IPS-18c (cell line): ENCODE data around the gene HSPA12B.

Source experiments
- H3K4me3 ChIP-seq: 2 replicates; pipeline ENCODE4 v1.7.0; 2013; ENCODE audit warnings: low read depth, mild to moderate bottlenecking, low read length, moderate library complexity; ENCODE audit not compliant: insufficient read depth
- H3K9me3 ChIP-seq: one replicate; pipeline ENCODE4 v1.6.1; 2013; ENCODE audit warnings: mild to moderate bottlenecking, low read length, moderate library complexity; ENCODE audit not compliant: control insufficient read depth, insufficient read depth

Gene HSPA12B

GRCh38 chr20:3732327-3733118 lies at the start of gene HSPA12B:
TSS of gene HSPA12B (plus strand) at chr20:3732685. CDS start at chr20:3738675, 5,990 bp downstream.
- peak within 1 kb of the TSS; percentile 34; the same call in 1 of the 2 replicates for H3K4me3 ChIP-seq

GRCh38 chr20:3685341-3685740 lies 47.1 kb upstream of the HSPA12B start:
- no peak overlapping the region for H3K4me3 ChIP-seq
- H3K9me3 ChIP-seq = no peaks in the 10 kb centered on the region

More at GRCh38 chr20:3732327-3733118, at the start of gene HSPA12B:
- H3K9me3 ChIP-seq = no peaks in the 10 kb centered on the region

- Histone ChIP-seq H3K9me3 (peaks cover 2% of the 10 kb centered on the region), H3K4me3 (no peak overlapping the region)
Observed at GRCh38 chr20:3686421-3686820, 46.1 kb upstream of the HSPA12B start.

GRCh38 chr20:3686867-3687321 lies 45.6 kb upstream of the HSPA12B start:
- no peak overlapping the region for H3K4me3 ChIP-seq
- H3K9me3 ChIP-seq = peaks cover 2% of the 10 kb centered on the region

- no peak overlapping the region for H3K4me3 ChIP-seq
- peaks cover 2% of the 10 kb centered on the region for H3K9me3 ChIP-seq
Observed at GRCh38 chr20:3687655-3688054, 44.8 kb upstream of the HSPA12B start.

- Histone ChIP-seq H3K9me3 (peaks cover 2% of the 10 kb centered on the region), H3K4me3 (no peak overlapping the region)
Observed at GRCh38 chr20:3689978-3690377, 42.5 kb upstream of the HSPA12B start.

- Histone ChIP-seq H3K9me3 (peaks cover 2% of the 10 kb centered on the region), H3K4me3 (no peak overlapping the region)
Observed at GRCh38 chr20:3690413-3690812, 42.1 kb upstream of the HSPA12B start.

- H3K4me3 ChIP-seq = no peak overlapping the region
- H3K9me3 ChIP-seq = peaks cover 2% of the 10 kb centered on the region
Observed at GRCh38 chr20:3691306-3691705, 41.2 kb upstream of the HSPA12B start.

- no peak overlapping the region for H3K4me3 ChIP-seq
- H3K9me3 ChIP-seq = peaks cover 2% of the 10 kb centered on the region
Observed at GRCh38 chr20:3691897-3692296, 40.6 kb upstream of the HSPA12B start.

- H3K4me3 ChIP-seq = no peak overlapping the region
- peaks cover 2% of the 10 kb centered on the region for H3K9me3 ChIP-seq
Observed at GRCh38 chr20:3692706-3693294, 39.7 kb upstream of the HSPA12B start.

- Histone ChIP-seq H3K4me3 (no peak overlapping the region), H3K9me3 (peaks cover 2% of the 10 kb centered on the region)
Observed at GRCh38 chr20:3693376-3693775, 39.1 kb upstream of the HSPA12B start.

GRCh38 chr20:3694864-3695263 lies 37.6 kb upstream of the HSPA12B start:
- Histone ChIP-seq H3K4me3 (no peak overlapping the region), H3K9me3 (peaks cover 2% of the 10 kb centered on the region)

- Histone ChIP-seq H3K4me3 (no peak overlapping the region), H3K9me3 (no peaks in the 10 kb centered on the region)
Observed at GRCh38 chr20:3696200-3696599, 36.3 kb upstream of the HSPA12B start.

- Histone ChIP-seq H3K4me3 (no peak overlapping the region), H3K9me3 (no peaks in the 10 kb centered on the region)
Observed at GRCh38 chr20:3696745-3697587, 35.5 kb upstream of the HSPA12B start.

- H3K9me3 ChIP-seq = no peaks in the 10 kb centered on the region
- H3K4me3 ChIP-seq = no peak overlapping the region; the same call in 1 of the 2 replicates
Observed at GRCh38 chr20:3697588-3698305, 34.7 kb upstream of the HSPA12B start.

- Histone ChIP-seq H3K9me3 (no peaks in the 10 kb centered on the region), H3K4me3 (no peak overlapping the region)
Observed at GRCh38 chr20:3698591-3699001, 33.9 kb upstream of the HSPA12B start.

GRCh38 chr20:3699037-3699436 lies 33.4 kb upstream of the HSPA12B start:
- Histone ChIP-seq H3K9me3 (no peaks in the 10 kb centered on the region), H3K4me3 (no peak overlapping the region)
